ENCODE data around the gene ERRFI1. TPM values are rescaled to one million over a fixed set of nuclear protein-coding genes. Genes with fewer than 3 reads are reported as not detected.

ERRFI1 gene
- total RNA-seq, 6 experiments from 2014 or later = 15.8 to 25.5 (median 19.0) TPM

DNA sequence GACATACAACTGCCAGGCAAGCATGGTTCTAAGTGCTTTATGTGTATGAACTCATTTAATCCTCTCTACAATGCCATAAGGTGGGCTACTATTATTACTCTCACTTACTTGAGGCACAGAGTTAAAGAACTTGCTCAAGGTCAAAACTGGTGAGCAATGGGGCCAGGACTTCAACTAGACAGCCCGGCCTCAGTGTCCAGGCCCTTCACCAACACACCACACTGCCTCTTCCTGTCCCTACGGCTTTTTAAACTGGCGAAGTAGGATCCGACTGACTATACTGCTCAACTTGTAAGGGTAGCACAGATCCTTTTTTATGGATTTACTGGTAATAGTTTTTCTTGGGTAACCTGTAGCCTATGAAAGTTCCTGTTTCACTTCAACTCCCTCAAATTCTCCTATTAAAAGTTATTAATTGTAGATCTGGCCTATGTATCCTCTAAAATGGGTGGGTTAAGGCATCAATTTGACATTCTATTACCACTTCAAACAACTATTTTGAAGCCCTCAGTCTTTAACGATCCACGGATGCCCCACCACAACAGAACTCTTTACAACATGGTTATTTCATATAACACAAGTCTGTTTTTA is 4.3 kb downstream of the ERRFI1 start:
- Mint-ChIP-seq H3K9me3 (no peaks in the 10 kb centered on the region; the same call in 1 of the 2 replicates), H3K27ac (0 out of 2 replicates have a peak overlapping the region, but pooled peaks have one; percentile 12), H3K27me3 (ENCODE audit: insufficient read depth) (peaks cover 4% of the 10 kb centered on the region), H3K36me3 (ENCODE audit: low read depth) (peaks cover 15% of the 10 kb centered on the region), H3K4me1 (ENCODE audit: low read depth) (peaks cover 89% of the 10 kb centered on the region), H3K4me3 (no peak overlapping the region)
- no peak for DNase-seq
- TF ChIP-seq, protein P1, sequence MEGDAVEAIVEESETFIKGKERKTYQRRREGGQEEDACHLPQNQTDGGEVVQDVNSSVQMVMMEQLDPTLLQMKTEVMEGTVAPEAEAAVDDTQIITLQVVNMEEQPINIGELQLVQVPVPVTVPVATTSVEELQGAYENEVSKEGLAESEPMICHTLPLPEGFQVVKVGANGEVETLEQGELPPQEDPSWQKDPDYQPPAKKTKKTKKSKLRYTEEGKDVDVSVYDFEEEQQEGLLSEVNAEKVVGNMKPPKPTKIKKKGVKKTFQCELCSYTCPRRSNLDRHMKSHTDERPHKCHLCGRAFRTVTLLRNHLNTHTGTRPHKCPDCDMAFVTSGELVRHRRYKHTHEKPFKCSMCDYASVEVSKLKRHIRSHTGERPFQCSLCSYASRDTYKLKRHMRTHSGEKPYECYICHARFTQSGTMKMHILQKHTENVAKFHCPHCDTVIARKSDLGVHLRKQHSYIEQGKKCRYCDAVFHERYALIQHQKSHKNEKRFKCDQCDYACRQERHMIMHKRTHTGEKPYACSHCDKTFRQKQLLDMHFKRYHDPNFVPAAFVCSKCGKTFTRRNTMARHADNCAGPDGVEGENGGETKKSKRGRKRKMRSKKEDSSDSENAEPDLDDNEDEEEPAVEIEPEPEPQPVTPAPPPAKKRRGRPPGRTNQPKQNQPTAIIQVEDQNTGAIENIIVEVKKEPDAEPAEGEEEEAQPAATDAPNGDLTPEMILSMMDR (IDR thresholded peaks at IDR 0.05) = no peak

DNA sequence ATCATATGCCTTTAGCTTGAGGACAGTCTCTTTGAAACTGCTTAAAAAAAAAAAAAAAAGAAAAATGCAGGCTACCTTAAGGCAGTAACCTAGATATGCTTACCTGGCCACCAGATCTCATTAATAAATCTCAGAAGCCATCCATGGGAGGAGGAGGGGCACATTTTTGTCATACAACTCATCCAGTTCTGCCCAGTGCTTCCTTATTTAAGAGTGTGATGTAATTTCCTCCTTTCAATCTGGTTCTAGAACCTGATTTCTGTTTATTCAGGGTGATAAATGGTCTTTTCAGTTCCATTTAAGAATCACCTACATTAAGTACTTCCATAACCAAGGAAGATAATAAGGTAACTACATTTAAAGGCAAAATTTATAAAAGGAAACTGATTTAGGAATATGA is 6.1 kb downstream of the ERRFI1 start:
- peak overlapping the region; percentile 50 for H3K4me3 Mint-ChIP-seq
- no peaks in the 10 kb centered on the region; the same call in 1 of the 2 replicates for H3K9me3 Mint-ChIP-seq
- peaks cover 10% of the 10 kb centered on the region for H3K36me3 Mint-ChIP-seq (ENCODE audit: low read depth)
- no peaks in the 10 kb centered on the region for H3K27me3 Mint-ChIP-seq (ENCODE audit: insufficient read depth)
- DNase-seq = no peak
- peak overlapping the region; percentile 51 for H3K27ac Mint-ChIP-seq
- peaks cover 100% of the 10 kb centered on the region for H3K4me1 Mint-ChIP-seq (ENCODE audit: low read depth)
- TF ChIP-seq, protein P1 (IDR thresholded peaks at IDR 0.05) = no peak

DNA sequence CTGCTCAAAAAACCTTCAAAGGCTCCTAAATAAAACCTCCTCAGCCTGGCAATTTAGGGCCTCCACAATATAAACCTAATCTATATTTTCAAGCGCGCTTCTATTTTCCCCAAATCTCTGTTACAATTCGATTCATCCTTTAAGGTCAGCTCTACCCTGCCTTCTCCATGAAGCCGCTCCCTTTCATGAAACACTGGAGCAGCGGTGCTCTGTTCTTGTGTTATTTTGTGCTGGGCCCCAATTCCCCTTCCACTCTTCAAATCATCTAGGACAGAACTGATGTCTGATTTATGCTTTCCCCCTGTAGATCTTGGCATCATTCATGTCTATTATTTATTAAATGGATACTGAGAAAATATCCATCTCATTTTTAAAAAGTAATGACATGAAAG is 6.9 kb downstream of the ERRFI1 start:
- Mint-ChIP-seq H3K36me3 (ENCODE audit: low read depth) (peaks cover 9% of the 10 kb centered on the region; the same call in 1 of the 2 replicates), H3K4me3 (no peak overlapping the region; the same call in 1 of the 2 replicates), H3K9me3 (no peaks in the 10 kb centered on the region), H3K27me3 (ENCODE audit: insufficient read depth) (no peaks in the 10 kb centered on the region), H3K4me1 (ENCODE audit: low read depth) (peaks cover 100% of the 10 kb centered on the region), H3K27ac (peak overlapping the region; percentile 51; the same call in 1 of the 2 replicates)
- TF ChIP-seq, protein P1 (IDR thresholded peaks at IDR 0.05) = no peak
- no peak for DNase-seq

DNA sequence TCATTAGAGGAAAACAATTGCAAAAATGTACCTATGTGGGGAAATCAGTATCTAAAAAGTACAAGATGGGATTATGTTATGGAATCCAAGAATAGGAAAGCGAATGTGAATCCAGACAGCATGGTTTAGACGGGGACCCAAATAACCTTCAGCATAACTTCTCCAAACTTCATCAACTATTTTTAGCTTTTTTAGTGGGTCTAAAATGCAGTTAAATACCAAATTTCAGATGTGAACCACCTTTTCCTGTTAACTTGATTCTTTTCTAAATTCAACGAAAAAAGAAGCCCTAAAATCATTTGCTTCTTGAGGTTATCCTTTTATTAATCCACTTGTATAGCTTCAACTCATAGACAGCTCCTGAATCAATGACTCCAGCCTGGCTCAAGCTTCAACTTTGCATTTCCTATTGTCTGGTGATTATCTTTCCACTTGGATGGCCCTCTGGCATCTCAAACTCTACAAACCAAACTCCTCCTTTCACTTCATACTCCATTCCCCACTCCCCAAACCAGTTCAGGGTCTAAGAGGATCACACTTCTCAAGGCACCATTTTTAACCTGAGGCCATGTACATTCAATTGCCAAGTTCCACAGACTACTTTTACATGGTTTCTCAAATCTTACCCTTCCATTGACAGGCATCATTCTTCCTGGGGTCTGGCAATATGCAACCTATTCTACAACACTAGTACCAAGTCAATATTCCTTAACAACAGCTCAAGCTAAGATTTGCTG is 7.4 kb downstream of the ERRFI1 start:
- no peaks in the 10 kb centered on the region for H3K27me3 Mint-ChIP-seq (ENCODE audit: insufficient read depth)
- H3K36me3 Mint-ChIP-seq (ENCODE audit: low read depth) = peaks cover 9% of the 10 kb centered on the region
- no peak overlapping the region for H3K4me3 Mint-ChIP-seq

DNA sequence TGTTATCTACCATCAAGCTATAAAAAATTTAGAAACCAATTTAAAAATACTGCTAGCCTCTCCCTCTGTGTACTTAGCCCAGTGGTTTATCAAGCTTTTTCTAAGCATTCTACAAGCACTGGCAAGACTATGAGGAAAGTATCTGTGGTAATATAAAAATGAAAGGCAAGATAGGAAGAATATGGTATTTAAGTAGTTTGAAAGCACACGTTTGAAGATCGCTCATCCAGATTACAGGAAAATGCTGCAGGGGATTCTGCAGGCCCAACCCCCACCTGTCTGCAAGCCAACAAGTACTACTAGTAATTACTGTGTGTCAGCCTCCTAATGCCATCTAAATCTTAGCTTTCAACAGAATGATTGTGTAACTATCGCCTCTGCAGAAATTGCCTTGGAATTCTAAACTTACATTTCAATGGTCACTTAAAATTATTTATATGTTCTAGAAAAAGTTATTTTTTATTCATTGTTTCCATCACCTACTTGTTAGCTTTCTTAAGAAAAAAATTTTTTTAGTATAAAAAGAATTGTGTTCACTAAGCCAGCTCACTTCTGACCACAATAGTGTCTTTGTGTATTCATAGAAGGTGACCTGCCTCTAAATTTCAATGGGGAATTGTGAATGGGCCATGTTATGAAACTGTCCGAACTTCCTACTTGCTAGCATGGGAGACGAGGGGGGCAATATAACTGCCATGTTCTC is 8.5 kb downstream of the ERRFI1 start:
- Mint-ChIP-seq H3K27ac (peak overlapping the region; percentile 65), H3K4me3 (peak overlapping the region; percentile 61), H3K36me3 (ENCODE audit: low read depth) (peaks cover 17% of the 10 kb centered on the region), H3K27me3 (ENCODE audit: insufficient read depth) (no peaks in the 10 kb centered on the region), H3K9me3 (no peaks in the 10 kb centered on the region), H3K4me1 (ENCODE audit: low read depth) (peaks cover 92% of the 10 kb centered on the region)
- DNase-seq = peak; percentile 45
- TF ChIP-seq, protein P1 (IDR thresholded peaks at IDR 0.05) = no peak

More for the DNA sequence above, 7.4 kb downstream of the ERRFI1 start:
- Mint-ChIP-seq H3K4me1 (ENCODE audit: low read depth) (peaks cover 100% of the 10 kb centered on the region), H3K9me3 (no peaks in the 10 kb centered on the region), H3K27ac (no peak overlapping the region)
- no peak for DNase-seq
- TF ChIP-seq, protein P1 (IDR thresholded peaks at IDR 0.05) = no peak

Data from HFFc6 (cell line).